DOHH2 (cell line): ENCODE data around the gene VAV2.

ENCODE experiments used
- H3F3A ChIP-seq: fragments of 200-600 bp; sonication (generic), shearing (Covaris generic); 2 replicates; pipeline ENCODE4 v1.6.0; 2016; ENCODE audit warnings: antibody characterized with exemption, mild to moderate bottlenecking; ENCODE audit not compliant: control insufficient read depth, insufficient read depth
- H3K27ac ChIP-seq: fragments of 200-600 bp; sonication (generic); 2 replicates; pipeline ENCODE4 v1.5.1; 2014; ENCODE audit warnings: low read depth, mild to moderate bottlenecking, low read length, moderate library complexity
- H3K27me3 ChIP-seq: fragments of 200-600 bp; sonication (generic); 2 replicates; pipeline ENCODE4 v1.6.1; 2014; ENCODE audit warnings: mild to moderate bottlenecking, low read length, mixed read lengths; ENCODE audit not compliant: control insufficient read depth
- H3K36me3 ChIP-seq: fragments of 200-600 bp; sonication (generic); 2 replicates; pipeline ENCODE4 v1.6.1; 2014; ENCODE audit warnings: mild to moderate bottlenecking, low read length, moderate library complexity, mixed read lengths; ENCODE audit not compliant: control insufficient read depth
- H3K4me1 ChIP-seq: fragments of 200-600 bp; sonication (generic); 2 replicates; pipeline ENCODE4 v1.6.1; 2014; ENCODE audit warnings: mild to moderate bottlenecking, low read length, mixed read lengths; ENCODE audit not compliant: control insufficient read depth
- H3K4me2 ChIP-seq: fragments of 200-600 bp; sonication (generic); 2 replicates; pipeline ENCODE4 v1.6.0; 2014; ENCODE audit warnings: mild to moderate bottlenecking, low read length, moderate library complexity
- H3K4me3 ChIP-seq: fragments of 200-600 bp; sonication (generic); 2 replicates; pipeline ENCODE4 v1.5.1; 2014; ENCODE audit warnings: mild to moderate bottlenecking, low read length, mixed read lengths
- H3K79me2 ChIP-seq: fragments of 200-600 bp; sonication (generic); 2 replicates; pipeline ENCODE4 v1.6.1; 2014; ENCODE audit warnings: mild to moderate bottlenecking, low read length, mixed read lengths; ENCODE audit not compliant: control insufficient read depth
- H3K9me2 ChIP-seq: fragments of 200-600 bp; sonication (generic); replicated peaks from 2 replicates; pipeline ENCODE4 v1.6.1; 2014; ENCODE audit warnings: mild to moderate bottlenecking, low read length, mixed read lengths; ENCODE audit not compliant: control insufficient read depth
- H3K9me3 ChIP-seq: fragments of 200-600 bp; sonication (generic); 2 replicates; pipeline ENCODE4 v1.6.1; 2014; ENCODE audit warnings: antibody characterized with exemption, low read length, mixed read lengths; ENCODE audit not compliant: control insufficient read depth, insufficient read depth
- H4K20me1 ChIP-seq: fragments of 200-600 bp; sonication (generic); 2 replicates; pipeline ENCODE4 v1.6.0; 2014; ENCODE audit warnings: low read depth, mild to moderate bottlenecking, antibody characterized with exemption, low read length, moderate library complexity; ENCODE audit not compliant: control insufficient read depth, insufficient read depth
- EZH2phosphoT487 ChIP-seq: fragments of 200-600 bp; sonication (generic); IDR thresholded peaks from 2 replicates; pipeline ENCODE4 v1.6.1; 2017; ENCODE audit warnings: borderline replicate concordance, mild to moderate bottlenecking, antibody characterized with exemption, low read length, moderate library complexity, mixed read lengths
- TF ChIP-seq, protein P1 (sequence below): fragments of 200-600 bp; sonication (generic); IDR thresholded peaks from one replicate; pipeline ENCODE4 v1.5.1; 2014; ENCODE audit warnings: antibody characterized with exemption, mild to moderate bottlenecking, low read depth, low read length; ENCODE audit not compliant: poor library complexity, severe bottlenecking

Gene VAV2

DNA sequence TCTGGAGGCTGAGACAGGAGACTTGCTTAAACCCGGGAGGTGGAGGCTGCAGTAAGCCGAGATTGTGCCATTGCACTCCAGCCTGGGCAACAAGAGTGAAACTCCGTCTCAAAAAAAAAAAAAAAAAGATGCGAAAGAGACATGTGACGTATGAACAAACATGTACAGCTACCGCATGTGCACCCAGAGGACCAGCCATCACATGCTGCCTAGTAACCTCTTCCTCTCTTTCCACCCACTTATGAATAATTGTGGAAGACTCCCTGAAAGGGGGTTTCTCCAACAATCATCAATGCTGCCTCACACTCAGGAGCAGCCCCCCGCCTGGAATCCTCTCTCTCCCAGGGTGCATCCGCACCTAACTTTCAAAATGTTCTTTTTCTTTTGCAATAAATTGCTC lies 256.2 kb downstream of the VAV2 start:
- no peaks in the 10 kb centered on the region for H3K9me3 ChIP-seq
- no peak for TF ChIP-seq EZH2phosphoT487
- TF ChIP-seq, protein P1, sequence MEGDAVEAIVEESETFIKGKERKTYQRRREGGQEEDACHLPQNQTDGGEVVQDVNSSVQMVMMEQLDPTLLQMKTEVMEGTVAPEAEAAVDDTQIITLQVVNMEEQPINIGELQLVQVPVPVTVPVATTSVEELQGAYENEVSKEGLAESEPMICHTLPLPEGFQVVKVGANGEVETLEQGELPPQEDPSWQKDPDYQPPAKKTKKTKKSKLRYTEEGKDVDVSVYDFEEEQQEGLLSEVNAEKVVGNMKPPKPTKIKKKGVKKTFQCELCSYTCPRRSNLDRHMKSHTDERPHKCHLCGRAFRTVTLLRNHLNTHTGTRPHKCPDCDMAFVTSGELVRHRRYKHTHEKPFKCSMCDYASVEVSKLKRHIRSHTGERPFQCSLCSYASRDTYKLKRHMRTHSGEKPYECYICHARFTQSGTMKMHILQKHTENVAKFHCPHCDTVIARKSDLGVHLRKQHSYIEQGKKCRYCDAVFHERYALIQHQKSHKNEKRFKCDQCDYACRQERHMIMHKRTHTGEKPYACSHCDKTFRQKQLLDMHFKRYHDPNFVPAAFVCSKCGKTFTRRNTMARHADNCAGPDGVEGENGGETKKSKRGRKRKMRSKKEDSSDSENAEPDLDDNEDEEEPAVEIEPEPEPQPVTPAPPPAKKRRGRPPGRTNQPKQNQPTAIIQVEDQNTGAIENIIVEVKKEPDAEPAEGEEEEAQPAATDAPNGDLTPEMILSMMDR, result no peak
- H3K4me2 ChIP-seq, result no peak overlapping the region
- H3K9me2 ChIP-seq, result no peaks in the 10 kb centered on the region
- no peaks in the 10 kb centered on the region for H3F3A ChIP-seq
- no peaks in the 10 kb centered on the region for H3K79me2 ChIP-seq
- H3K4me3 ChIP-seq, result no peak overlapping the region
- H3K36me3 ChIP-seq, result no peaks in the 10 kb centered on the region
- H3K4me1 ChIP-seq, result peaks cover 26% of the 10 kb centered on the region
- no peak overlapping the region for H3K27ac ChIP-seq
- peaks cover 41% of the 10 kb centered on the region for H3K27me3 ChIP-seq
- 0 out of 2 replicates have a peak, but pooled peaks cover 3% of the 10 kb centered on the region for H4K20me1 ChIP-seq

DNA sequence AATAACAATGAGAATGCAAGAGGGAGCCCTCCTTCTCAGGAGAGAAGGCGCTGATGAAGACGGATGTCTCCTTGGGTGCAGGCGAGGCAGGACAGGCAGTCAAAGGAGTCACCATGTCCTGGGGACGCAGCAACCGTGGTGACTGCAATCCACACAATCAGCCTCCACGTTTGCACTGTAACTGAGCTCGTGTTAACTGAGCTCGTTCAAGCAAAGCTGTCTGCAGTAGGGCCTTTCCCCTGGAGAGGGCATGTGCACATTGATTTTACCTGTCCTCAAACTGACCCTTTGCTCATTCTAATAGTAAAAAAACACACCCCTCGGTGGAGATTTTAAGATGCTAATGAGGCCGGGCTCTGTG lies 256.7 kb downstream of the VAV2 start:
- H3K9me3 ChIP-seq, result no peaks in the 10 kb centered on the region
- no peaks in the 10 kb centered on the region for H3K79me2 ChIP-seq
- peaks cover 38% of the 10 kb centered on the region for H3K27me3 ChIP-seq
- H3K9me2 ChIP-seq, result no peaks in the 10 kb centered on the region
- H3K4me1 ChIP-seq, result peaks cover 26% of the 10 kb centered on the region
- TF ChIP-seq, protein P1, result no peak
- no peak for TF ChIP-seq EZH2phosphoT487
- no peak overlapping the region for H3K27ac ChIP-seq
- H4K20me1 ChIP-seq, result 0 out of 2 replicates have a peak, but pooled peaks cover 3% of the 10 kb centered on the region
- H3K4me2 ChIP-seq, result peak overlapping the region; percentile 34
- H3K36me3 ChIP-seq, result no peaks in the 10 kb centered on the region
- no peaks in the 10 kb centered on the region for H3F3A ChIP-seq
- no peak overlapping the region for H3K4me3 ChIP-seq

DNA sequence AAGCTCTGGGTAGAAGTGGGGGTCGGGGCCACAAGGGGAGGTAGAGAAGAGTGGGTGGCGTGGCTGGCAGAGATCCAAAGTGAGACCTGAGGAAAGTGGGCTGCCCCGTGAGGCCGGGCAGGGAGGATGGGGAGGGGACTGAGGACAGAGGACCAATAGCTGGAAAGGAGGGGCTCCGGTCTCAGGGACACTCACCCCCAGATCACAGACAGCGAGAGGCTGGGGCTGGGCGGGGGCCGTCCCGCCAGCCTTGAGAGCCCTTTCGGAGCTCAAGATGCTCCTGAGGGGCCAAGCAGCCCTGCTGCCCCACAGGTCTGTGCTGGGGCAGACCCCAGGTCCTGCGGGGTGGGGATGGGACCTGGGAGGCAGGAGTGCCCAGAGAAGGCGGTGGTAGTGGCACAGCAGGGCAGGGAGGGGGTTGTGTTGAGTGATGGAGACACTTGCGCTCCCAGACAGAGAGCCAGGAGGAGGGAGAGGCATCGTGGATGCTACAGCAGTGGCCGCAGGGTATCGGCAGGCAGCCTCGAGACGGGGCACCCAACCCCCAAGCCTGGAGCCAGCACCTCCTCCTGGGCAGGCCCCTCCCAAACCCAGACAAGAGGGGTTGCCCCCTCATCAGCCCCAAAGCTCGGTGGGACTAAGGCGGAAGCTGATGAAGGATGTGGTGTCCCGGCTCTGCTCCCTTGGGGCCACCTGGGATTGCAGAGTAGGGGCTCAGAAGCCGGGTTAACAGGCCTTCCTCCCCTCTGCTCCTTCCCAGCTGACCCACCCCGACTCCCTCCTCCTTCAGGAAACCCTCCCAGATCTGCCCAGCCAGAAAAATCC lies 257.3 kb downstream of the VAV2 start:
- H3K4me2 ChIP-seq, result peak overlapping the region; percentile 34
- no peaks in the 10 kb centered on the region for H3K36me3 ChIP-seq
- H4K20me1 ChIP-seq, result 0 out of 2 replicates have a peak, but pooled peaks cover 3% of the 10 kb centered on the region
- peaks cover 36% of the 10 kb centered on the region for H3K27me3 ChIP-seq
- peaks cover 26% of the 10 kb centered on the region for H3K4me1 ChIP-seq
- no peak for TF ChIP-seq EZH2phosphoT487
- TF ChIP-seq, protein P1, result no peak
- no peak overlapping the region for H3K27ac ChIP-seq
- H3K79me2 ChIP-seq, result no peaks in the 10 kb centered on the region
- no peaks in the 10 kb centered on the region for H3F3A ChIP-seq
- no peaks in the 10 kb centered on the region for H3K9me3 ChIP-seq
- no peaks in the 10 kb centered on the region for H3K9me2 ChIP-seq
- H3K4me3 ChIP-seq, result no peak overlapping the region
